Peyer's patch (tissue), 4 donors: ENCODE results near the gene C1orf35. TPM values are rescaled to one million over a fixed set of nuclear protein-coding genes. Genes with fewer than 3 reads are reported as not detected.
A peak's percentile ranks its signal among the peaks of the same experiment; 100 is the strongest.

Experiments
- DNase-seq, 3 donors: peaks; one replicate each; pipeline ENCODE4 v3.0.0-alpha.2; 2017 to 2019
- H3K27ac ChIP-seq, 4 donors: fragments of 200-600 bp; sonication (generic); one replicate each; pipeline ENCODE4 v1.5.1; 2016 to 2019
- H3K27me3 ChIP-seq, 2 donors: fragments of 200-600 bp; sonication (generic); one replicate each; pipeline ENCODE4 v1.5.1; 2019
- H3K36me3 ChIP-seq, 3 donors: fragments of 200-600 bp; sonication (generic); one replicate each; pipeline ENCODE4 v1.5.1; 2016 to 2019
- H3K4me1 ChIP-seq, 4 donors: fragments of 200-600 bp; sonication (generic); one replicate each; pipeline ENCODE4 v1.5.1; 2016 to 2019
- H3K4me3 ChIP-seq, 4 donors: fragments of 200-600 bp; sonication (generic); 1 replicate in 3 of 4; 2 replicates in 1 of 4; pipeline ENCODE4 v1.5.1; 2016 to 2019; ENCODE audit warnings: mild to moderate bottlenecking in 1 of 4
- H3K9me3 ChIP-seq, 4 donors: fragments of 200-600 bp; sonication (generic); one replicate each; pipeline ENCODE4 v1.5.1; 2016 to 2019; ENCODE audit warnings: mild to moderate bottlenecking in 1 of 4
- POLR2A ChIP-seq, 2 donors: fragments of 450-650 bp; IDR thresholded peaks; one replicate each; pipeline ENCODE4 v1.5.1; 2017; ENCODE audit warnings: antibody characterized with exemption in 2 of 2, mild to moderate bottlenecking in 2 of 2, moderate library complexity in 2 of 2
- total RNA-seq, 4 donors: library from RNA; depleted of rRNA; stranded (reverse); fragments of >200 nt; gene quantifications; one replicate each; pipeline ENCODE4 v1.1.0, GENCODE V29; 2016
- TF ChIP-seq, protein P1 (sequence below), 6 experiments: fragments of 450-650 bp in 4 of 6; fragments of 200-600 bp in 2 of 6; sonication (generic) in 1 of 6; IDR thresholded peaks; one replicate each; pipeline ENCODE4 v1.5.1; 2017 to 2019; ENCODE audit warnings: antibody characterized with exemption in 6 of 6, mild to moderate bottlenecking in 3 of 6, moderate library complexity in 1 of 6

Gene C1orf35
- total RNA-seq, 4 donors from 2014 or later = 6.0 to 19.8 (median 16.2) TPM

- TF ChIP-seq, protein P1, sequence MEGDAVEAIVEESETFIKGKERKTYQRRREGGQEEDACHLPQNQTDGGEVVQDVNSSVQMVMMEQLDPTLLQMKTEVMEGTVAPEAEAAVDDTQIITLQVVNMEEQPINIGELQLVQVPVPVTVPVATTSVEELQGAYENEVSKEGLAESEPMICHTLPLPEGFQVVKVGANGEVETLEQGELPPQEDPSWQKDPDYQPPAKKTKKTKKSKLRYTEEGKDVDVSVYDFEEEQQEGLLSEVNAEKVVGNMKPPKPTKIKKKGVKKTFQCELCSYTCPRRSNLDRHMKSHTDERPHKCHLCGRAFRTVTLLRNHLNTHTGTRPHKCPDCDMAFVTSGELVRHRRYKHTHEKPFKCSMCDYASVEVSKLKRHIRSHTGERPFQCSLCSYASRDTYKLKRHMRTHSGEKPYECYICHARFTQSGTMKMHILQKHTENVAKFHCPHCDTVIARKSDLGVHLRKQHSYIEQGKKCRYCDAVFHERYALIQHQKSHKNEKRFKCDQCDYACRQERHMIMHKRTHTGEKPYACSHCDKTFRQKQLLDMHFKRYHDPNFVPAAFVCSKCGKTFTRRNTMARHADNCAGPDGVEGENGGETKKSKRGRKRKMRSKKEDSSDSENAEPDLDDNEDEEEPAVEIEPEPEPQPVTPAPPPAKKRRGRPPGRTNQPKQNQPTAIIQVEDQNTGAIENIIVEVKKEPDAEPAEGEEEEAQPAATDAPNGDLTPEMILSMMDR (IDR thresholded peaks at IDR 0.05) = no peak
- TF ChIP-seq POLR2A (IDR thresholded peaks at IDR 0.05) = no peak
- Histone ChIP-seq H3K4me1 (peaks cover 3 to 47% (median 24%) of the 10 kb centered on the region in 4 donors), H3K4me3 (no peak overlapping the region), H3K36me3 (peaks cover 0 to 40% (median 0%) of the 10 kb centered on the region in 3 donors), H3K9me3 (no peaks in the 10 kb centered on the region), H3K27me3 (no peaks in the 10 kb centered on the region), H3K27ac (no peak overlapping the region)
- DNase-seq = peak in 1 of 3 donors; percentile 37
Measured at GRCh38 chr1:228144193-228144992, 41.3 kb upstream of the C1orf35 start.

DNA sequence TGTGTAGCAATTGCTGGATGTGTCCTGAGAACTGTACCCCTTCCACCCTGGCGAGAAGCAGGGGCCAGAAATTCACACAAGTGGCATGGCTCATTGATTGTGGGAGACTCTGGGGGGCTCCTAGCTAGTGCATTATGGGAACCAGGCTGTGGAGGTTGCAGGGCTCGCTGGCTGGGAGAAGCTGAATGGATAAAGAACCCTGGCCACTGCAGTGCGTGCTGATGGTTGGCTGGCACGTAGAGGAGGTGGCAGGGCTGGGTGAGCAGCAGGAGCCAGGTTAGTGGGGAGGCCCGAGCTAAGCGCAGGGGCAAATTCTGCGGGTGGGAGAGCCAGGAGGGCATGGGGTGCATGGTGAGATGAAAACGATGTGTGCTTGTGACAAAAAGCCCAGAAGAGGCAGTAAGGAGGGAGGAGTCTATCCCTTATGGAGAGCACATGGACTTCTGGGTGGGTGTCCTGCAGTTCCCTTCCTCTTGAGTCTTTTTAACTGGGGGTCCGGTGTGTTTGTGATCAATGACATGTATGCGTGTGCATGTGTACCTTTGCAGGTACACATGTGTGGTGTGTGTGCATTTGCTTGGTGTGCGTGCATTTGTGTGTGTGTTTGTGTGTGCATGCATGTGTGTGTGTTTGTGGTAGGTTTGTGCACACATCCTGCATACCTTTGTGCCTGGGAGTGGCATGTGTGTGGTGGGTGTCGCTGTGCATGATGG is 40.5 kb upstream of the C1orf35 start:
- Histone ChIP-seq H3K4me3 (no peak overlapping the region), H3K27me3 (no peaks in the 10 kb centered on the region), H3K36me3 (peaks cover 0 to 35% (median 0%) of the 10 kb centered on the region in 3 donors), H3K4me1 (peaks cover 3 to 39% (median 24%) of the 10 kb centered on the region in 4 donors), H3K9me3 (no peaks in the 10 kb centered on the region), H3K27ac (no peak overlapping the region)
- no peak for TF ChIP-seq POLR2A (IDR thresholded peaks at IDR 0.05)
- TF ChIP-seq, protein P1 (IDR thresholded peaks at IDR 0.05) = no peak
- no peak for DNase-seq

- H3K27me3 ChIP-seq = no peaks in the 10 kb centered on the region
- H3K9me3 ChIP-seq = no peaks in the 10 kb centered on the region
- peaks cover 0 to 26% (median 0%) of the 10 kb centered on the region in 3 donors for H3K36me3 ChIP-seq
- no peak overlapping the region for H3K4me3 ChIP-seq
- peaks cover 3 to 39% (median 24%) of the 10 kb centered on the region in 4 donors for H3K4me1 ChIP-seq
- peak in 1 of 3 donors; percentile 46 for DNase-seq
- TF ChIP-seq, protein P1 (IDR thresholded peaks at IDR 0.05) = no peak
- TF ChIP-seq POLR2A (IDR thresholded peaks at IDR 0.05) = no peak
- H3K27ac ChIP-seq = peak overlapping the region in 1 of 4 donors; percentile 100
Measured at GRCh38 chr1:228142701-228143136, 39.6 kb upstream of the C1orf35 start.

- Histone ChIP-seq H3K27ac (peak overlapping the region; percentile 21 to 100 (median 100)), H3K27me3 (no peaks in the 10 kb centered on the region), H3K36me3 (peaks cover 0 to 21% (median 0%) of the 10 kb centered on the region in 3 donors), H3K9me3 (no peaks in the 10 kb centered on the region), H3K4me1 (peaks cover 3 to 39% (median 24%) of the 10 kb centered on the region in 4 donors), H3K4me3 (peak overlapping the region in 2 of 4 donors; percentile 81 to 98)
- peak in 2 of 3 donors; percentile 45 to 49 for DNase-seq
- no peak for TF ChIP-seq POLR2A (IDR thresholded peaks at IDR 0.05)
- TF ChIP-seq, protein P1 (IDR thresholded peaks at IDR 0.05) = no peak
Measured at GRCh38 chr1:228142155-228142691, 39.1 kb upstream of the C1orf35 start.

- Histone ChIP-seq H3K27me3 (no peaks in the 10 kb centered on the region), H3K4me3 (peak overlapping the region; percentile 81 to 98 (median 93)), H3K36me3 (peaks cover 0 to 13% (median 0%) of the 10 kb centered on the region in 3 donors), H3K9me3 (no peaks in the 10 kb centered on the region), H3K27ac (peak overlapping the region; percentile 98 to 100 (median 100)), H3K4me1 (peaks cover 3 to 39% (median 24%) of the 10 kb centered on the region in 4 donors)
- DNase-seq = peak; percentile 36 to 71 (median 59)
- no peak for TF ChIP-seq POLR2A (IDR thresholded peaks at IDR 0.05)
- TF ChIP-seq, protein P1 (IDR thresholded peaks at IDR 0.05) = no peak
Measured at GRCh38 chr1:228141226-228142044, 38.3 kb upstream of the C1orf35 start.
